Suppressor macrophage (primary cell): ENCODE measurements around the gene CARF.
A peak's percentile ranks its signal among the peaks of the same experiment; 100 is the strongest.
"Not testable (repeated sequence)": the region's sequence is repeated elsewhere in the genome, so short reads cannot be mapped to it uniquely, and the experiment has no call there.

Source experiments
- DNase-seq, 4 experiments: peaks; one replicate each; pipeline ENCODE4 v3.0.0-alpha.2; 2020 to 2022
- total RNA-seq, 17 experiments: gene quantifications; one replicate each; lab custom pipeline; 2026; ENCODE audit warnings: mixed read lengths in 6 of 17, inconsistent platforms in 3 of 17; lab: John Stamatoyannopoulos, UW

The CARF gene, protein sequence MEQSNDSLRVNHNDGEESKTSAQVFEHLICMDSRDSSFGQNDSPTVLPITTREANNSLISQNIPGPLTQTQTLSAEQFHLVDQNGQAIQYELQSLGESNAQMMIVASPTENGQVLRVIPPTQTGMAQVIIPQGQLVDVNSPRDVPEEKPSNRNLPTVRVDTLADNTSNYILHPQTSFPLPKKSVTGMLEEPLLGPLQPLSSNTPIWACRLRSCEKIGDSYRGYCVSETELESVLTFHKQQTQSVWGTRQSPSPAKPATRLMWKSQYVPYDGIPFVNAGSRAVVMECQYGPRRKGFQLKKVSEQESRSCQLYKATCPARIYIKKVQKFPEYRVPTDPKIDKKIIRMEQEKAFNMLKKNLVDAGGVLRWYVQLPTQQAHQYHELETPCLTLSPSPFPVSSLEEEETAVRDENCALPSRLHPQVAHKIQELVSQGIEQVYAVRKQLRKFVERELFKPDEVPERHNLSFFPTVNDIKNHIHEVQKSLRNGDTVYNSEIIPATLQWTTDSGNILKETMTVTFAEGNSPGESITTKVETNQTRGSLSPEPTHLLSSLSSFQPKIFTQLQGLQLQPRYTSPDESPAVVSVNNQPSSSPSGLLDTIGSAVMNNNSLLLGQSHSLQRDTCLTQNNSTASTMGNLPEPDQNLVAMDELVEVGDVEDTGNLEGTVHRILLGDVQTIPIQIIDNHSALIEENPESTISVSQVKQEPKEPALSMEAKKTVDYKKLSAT
- 1.7 to 10.7 (median 5.6) reads per million in 17 experiments for total RNA-seq

DNA sequence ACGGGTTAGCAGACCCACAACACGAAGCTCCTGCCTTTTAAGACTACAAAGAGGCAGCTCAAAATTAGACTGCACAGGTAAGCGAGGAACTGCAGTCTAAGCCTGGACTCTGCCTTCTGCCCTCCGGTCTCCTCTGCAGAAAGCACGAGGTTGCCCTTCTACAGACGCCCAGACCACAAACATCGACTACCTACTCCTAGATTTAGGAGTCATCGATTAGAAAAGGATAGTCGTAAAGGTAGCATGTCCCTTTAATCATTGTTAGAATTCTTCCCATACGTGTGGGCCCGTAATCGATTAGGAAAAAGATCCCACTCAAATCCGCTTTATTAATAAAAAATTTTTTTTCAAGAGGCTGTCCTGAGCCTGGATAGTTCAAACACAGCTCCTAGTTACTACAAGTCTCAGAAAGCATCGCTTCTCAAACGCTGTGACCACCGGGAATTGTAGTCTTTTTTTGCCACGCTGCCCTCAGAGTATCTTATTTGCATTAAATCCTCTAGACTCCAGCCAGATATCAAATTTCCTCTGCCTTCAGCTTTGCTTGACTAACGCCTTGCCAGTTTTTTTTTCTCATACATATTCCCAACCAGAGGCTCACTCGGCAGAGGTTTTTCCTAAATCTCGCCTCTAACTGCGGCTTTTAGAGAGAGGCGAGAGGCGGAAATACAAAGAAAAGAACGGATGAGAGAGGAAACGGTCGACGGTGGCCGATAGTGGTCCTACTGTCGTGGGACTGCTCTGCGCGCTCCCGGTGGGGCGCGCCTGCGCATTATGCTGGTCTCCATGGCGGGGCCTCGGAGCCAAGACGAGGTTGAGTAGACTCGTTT lies at the start of gene CARF, which contains the start of gene WDR12:
Gene CARF (plus strand): TSS at position 764 of the 830 bp plus-strand sequence. CDS start 29,628 bp downstream, outside the sequence.
Gene WDR12 (minus strand): TSS at position 162 of the 830 bp plus-strand sequence. CDS start 197 bp downstream, outside the sequence.
- DNase-seq = peak; percentile 94 to 97 (median 96)

DNA sequence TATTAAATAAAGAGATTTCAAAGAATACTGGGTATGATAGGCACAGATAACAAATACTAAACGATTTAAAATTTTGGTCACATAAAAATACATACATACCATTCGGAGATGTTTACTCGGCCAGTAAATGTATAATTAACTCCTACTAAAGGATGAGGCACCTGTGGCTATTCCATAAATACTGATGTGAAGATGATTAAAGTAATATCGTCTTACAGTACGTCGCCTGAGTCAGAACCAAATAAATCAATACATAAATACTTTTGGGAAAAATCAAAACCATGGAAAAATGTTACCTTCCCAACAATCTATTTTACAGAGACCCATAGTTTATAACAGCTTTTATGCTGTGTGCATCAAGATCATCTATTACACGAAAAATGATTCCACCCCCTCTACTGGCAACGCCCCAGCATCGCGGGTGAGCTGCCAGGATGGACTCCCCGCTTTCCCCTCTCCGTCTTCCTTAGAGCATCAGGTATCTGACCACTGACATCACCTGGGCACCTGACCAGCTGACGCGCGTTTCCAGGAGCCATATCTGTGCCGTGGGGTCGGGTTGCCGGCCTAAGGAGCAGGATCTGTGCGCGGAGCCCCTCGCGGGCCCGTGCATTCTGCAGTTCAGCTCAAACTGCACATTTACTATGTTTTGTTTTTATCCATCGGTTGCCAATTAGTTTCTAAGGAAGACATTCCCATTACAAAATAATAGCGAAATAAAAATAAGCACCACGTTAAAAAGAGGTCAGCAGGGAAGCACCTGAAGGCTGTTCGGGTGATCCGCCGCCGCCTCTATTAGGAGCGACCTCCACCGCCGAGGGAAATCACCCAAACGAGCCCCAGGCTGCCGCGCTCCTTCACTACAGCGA lies 41.4 kb upstream of the CARF start:
- DNase-seq = peak; percentile 57 to 69 (median 63)

DNA sequence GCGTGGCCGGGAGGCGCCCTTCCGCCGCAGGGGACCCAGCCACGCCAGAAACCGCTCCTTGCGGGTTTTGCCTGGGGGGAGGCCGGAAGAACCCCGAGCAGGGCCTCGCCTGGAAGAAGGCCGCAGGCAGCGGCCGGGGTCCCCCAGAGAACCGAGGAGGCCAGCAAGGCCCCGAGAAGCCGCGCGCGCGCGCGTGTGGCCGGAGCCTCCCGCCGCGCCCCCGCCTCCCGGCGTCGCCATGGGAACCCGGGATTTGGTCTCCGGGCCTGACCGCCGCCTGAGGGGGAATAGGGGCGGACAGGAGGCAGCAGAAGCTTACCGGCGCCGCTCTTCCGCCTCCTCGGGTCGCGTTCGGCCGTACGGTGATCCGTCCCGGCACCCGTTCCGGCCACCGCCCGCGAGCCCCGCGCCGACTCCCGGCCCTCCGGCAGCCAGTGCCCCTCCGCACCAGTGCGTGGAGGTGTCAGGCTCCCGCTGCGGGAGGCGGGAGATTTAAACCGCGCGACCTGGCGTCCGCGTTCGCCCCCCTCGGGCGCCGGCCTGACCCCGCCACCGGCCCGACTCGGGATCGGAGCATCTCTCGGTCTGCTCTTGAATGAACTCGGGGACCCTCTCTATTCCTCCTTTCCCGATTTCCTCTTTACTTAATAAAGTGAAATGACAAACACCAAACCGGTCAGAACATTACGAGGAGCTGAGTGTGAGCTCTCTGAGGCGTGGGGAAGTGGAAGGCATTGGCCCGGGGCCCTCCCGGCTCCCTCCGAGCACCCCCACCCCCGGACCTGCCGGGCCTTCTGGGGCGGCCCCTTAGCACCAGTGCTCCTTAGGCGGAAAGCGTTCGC lies 40.6 kb upstream of the CARF start, which contains the start of gene ICA1L:
Gene ICA1L (minus strand): TSS at position 467 of the 842 bp plus-strand sequence. CDS start 42,757 bp downstream, outside the sequence.
- peak; percentile 42 to 79 (median 60) for DNase-seq

DNA sequence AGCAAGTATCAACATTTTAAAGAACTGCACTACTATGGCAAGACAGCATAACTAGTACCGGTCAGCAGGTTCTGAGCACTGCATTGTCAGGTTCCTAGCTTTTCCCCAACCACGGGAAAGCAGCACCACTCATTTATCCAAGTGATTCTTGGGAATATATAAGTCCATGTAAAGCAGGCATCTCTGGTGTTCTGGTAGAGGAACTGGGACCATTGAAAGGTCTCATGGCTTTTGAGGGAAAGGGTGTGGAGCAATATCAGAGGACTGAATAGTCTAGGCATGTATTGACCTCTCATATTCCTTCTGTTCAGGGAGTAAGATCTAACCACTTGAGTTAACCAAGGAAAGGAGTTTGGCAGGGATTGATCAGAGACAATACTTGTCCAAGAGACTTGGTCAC lies 34.4 kb upstream of the CARF start:
- no peak for DNase-seq

DNA sequence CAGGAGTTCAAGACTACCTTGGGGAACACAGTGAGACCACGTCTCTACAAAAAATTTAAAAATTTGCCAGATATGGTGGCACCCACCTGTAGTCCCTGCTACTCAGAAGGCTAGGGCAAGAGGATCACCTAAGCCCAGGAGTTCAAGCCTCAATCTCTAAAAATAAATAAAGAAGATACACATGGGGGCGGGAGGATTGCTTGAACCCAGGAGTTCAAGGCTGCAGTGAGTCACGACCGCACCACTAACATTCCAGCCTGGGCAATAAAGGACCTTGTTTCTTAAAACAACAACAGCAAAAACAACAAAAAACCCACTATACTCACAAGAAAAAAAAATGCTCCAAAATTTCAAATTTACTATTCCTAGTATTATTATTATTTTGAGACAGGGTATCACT lies 30.5 kb upstream of the CARF start:
- DNase-seq = no peak

DNA sequence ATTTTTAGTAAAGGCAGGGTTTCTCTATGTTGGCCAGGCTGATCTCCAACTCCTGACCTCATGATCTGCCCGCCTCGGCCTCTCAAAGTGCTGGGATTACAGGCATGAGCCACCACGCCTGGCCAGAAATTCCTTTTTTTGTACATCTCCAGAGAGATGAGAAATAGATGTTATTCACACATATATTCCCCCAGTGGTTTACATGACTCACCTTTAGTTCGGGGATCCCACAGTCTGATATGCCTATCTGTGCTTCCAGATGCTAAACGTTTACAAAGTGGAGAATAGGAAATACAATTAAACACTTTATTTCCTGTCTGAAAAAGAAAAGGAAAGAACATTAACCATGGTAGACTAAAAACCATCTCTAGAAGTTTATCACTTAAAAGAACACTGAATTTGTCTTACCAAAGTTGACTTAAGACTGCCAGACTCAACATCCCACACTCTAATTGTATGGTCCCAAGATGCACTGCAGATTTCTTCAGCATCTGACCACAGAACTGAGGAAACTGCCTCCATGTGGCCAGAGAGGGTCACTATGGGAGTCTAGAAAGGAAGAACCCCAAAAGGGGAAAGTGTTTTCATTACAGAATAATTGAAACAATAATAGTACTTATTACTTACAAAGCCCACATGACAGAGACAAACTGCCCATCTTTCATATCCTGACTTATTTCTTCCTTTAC lies 27.9 kb upstream of the CARF start:
- peak in 3 of 4 experiments; percentile 9 to 16 (median 12) for DNase-seq

DNA sequence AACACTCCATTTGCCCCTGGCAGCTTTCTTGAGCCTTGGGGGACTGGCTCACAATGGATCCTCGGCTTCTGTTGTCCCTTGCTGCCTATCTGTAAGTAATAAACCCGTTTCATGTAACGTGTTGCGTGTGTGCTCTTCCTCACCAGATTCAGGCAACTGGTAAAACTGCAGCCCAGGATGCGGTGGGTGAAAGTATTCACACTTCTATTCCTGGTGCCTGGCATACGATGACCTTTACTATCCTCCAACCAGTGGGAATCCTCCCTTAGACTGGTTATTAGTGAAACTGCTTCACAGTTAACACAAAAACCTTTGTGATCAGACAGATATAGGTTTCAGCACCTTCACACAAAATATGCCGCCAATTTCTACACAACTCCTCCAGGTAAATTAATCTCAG lies 26.9 kb upstream of the CARF start:
- no peak for DNase-seq

DNA sequence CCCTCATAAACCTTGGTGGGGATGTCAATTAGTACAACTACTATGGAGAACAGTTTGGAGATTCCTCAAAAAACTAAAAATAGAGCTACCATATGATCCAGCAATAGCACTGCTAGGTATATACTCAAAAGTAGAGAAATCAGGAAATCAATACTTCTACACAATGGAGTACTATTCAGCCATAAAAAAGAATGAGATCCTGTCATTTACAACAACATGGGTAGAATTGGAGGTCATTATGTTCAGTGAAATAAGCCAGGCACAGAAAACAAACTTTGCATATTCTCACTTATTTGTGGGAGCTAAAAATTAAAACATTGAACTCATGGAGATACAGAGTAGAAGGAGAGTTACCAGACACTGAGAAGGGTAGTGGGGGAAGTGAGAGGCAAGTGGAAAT lies 6.6 kb upstream of the CARF start:
- DNase-seq = not testable (repeated sequence)

DNA sequence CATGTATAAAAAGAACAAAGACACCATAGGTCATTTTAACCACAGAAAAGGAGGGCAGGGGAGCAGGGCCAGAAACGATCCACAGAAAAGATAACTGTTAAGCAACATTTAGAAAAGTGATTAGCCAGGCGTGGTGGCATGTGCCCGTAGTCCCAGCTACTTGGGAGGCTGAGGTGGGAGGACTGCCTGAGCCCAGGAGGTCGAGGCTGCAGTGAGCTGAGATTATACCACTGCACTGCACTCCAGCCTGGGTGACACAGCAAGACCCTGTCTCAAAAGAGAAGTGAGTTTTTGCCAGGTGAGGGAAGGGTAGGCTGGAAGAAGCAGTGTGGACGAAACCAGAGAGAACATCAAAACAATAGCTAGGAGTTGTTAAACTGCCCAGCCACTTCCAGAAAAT lies 3.9 kb upstream of the CARF start:
- DNase-seq = no peak

DNA sequence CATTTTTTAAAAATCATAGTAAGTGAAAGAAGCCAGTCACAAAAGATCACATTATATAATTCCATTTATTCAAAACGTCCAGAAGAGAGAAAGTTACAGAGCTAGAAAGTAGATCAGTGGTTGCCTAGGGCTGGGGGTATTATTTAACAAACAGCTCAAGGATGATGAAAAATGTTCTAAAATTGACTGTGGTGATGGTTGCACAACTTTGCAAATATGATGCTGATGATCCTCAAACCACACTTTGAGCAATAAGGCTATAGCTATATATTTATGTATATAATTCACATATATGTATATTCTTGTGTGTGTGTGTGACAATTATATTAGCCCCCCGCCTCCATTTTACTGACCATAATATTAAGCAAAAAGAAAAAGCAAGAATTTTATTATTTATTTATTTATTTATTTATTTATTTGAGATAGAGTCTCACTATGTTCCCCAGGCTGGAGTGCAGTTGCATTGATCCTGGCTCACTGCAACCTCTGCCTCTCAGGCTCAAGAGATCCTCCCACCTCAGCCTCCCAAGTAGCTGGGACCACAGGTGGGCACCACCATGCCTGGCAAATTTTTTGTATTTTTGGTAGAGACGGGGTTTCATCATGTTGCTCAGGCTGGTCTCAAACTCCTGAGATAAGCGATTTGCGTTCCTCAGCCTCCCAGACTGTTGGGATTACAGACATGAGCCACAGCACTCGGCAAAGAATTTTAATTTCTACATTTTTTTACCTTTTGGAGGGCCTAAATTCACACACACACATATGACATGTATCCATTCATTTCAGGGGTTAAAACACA lies 2.5 kb upstream of the CARF start:
- DNase-seq = peak in 1 of 4 experiments; percentile 18

DNA sequence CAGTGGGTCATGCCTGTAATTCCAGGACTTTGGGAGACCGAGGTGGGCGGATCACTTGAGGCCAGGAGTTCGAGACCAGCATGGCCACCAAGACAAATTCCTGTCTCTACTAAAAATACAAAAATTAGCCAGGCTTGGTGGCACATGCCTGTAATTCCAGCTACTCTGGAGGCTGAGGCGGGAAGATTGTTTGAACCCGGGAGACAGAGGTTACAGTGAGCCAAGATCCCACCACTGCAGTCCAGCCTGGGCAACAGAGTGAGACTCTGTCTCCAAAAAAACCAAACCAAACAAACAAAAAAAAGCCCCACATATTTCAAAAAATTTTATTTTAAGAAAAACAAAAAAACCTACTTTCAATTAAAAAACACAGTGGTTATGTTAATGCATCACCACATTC lies 1.8 kb upstream of the CARF start:
- not testable (repeated sequence) for DNase-seq

DNA sequence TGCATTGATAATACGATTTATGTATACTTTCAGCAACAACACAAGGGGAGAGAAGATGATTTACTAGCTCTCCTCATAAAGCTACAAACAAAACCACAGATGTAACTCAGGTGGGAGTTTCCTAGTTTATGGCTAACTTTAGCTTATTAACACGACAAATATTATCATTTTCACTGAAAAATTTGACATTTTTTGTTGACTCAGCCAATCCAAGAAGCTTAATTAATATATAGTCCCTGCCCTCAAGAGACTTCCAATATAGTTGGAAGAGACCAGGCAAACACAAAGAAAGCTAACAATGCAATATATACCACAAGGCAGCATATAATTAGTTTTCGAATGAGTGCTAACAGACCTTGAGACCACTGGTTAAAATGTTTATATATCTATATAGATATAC lies 1.4 kb upstream of the CARF start:
- DNase-seq = no peak

DNA sequence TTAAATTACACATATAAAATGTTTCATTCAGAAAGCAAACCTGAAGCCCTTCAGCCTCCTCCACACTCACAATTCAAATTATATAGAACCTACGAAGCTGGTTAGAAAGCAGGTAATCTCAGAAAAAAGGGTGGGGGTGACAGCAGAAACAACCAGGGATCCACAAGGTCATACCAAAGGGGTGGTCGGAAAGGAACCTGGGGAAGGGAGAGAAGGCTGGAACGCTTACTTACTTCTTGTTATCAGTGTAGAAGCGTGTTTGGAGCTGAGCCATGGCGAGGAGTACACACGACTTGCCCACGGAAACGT lies 918 bp upstream of the CARF start:
- DNase-seq = no peak

DNA sequence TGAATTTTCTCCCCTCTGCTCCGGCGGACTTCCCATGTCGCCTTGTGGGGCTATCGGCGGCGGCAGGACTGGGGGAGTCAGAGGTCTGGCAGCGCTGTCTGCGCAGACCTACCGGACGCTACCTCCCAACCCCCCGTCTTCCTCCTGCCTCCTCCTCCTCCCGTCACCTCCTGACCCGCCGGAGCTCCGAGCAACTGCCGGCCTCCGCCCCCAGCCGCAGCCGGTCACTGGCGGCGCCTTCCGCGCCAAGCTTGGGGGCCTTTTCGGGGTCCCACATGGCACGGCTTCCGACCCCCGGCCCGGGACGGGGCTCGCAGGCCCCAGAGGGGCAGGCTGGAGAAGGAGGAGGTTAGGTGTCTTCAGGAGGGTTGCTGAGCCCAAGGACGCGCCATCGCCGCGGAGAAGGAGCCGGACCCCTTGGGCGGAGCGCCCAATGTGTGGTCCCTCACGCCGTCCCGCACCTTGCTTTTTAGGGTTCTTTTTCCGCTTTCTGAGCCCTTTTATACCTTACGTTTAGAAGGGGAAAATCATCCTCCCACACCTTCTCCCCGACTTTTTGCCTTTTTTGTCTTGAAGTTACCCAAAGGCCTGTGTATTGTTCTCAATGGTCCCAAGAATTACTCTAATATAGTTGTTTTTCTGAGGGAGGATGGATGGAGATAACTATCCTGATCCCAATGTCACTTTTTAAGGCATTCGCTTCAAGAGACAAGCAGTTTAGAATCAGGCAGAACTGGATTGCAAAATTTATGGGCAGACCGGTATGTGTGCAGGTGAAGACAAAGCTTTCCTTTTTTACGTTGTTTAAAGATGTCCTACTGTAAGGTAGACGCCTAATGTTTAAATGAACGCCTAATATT lies 497 bp downstream of the CARF start:
- peak in 1 of 4 experiments; percentile 29 for DNase-seq

DNA sequence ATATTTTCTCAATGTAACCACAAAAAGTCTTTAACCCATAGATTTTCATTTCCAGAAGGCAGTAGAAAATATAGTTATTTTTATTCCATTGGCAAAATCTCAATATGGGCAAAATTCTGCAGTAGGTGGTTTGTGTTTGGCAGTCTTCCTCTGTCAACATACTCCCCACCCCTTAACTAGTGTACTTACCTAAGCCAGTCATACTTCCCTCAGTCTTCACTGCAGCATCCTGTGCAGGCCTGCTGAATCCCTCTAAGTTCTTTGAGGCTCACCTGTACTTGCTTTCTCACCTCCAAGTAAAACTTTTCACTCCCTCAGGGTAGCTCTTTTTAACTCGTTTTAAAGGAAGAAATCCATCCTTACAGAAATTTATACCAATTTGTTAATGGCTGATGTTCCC lies 6.8 kb downstream of the CARF start:
- no peak for DNase-seq

DNA sequence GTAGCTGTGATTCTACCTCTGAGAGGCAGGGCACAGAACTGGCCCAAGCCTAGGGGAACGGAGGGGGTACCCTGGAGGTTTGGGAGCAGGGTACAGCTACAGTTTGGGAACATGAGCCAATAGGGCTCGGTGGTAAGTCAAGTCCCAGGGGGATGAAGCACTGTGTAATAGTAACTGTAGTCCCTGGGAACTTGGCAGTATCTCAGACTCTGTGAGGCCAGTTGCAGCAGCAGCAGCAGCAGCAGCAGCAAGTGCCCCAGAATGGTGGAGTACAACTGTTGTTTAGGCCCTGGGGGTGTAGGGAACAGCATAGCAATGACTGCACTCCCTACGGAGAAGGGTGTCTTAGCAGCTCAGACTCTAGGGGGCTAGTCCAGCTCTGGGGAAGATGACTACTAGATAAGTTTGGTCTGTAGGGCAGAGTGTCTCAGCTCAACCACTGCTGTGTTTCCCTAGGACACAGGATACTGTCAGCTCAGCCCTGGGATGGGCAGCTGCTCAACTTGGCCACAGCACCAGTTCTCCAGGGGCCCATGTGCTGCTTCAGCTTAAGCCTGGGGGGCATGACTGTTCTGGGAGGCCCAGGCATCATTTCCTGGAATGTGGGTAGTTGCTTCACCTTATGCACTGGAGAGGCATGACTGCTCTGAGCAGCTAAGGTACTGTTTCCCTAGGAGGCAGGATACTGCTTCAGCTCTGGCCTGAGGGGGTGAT lies 20.5 kb downstream of the CARF start:
- DNase-seq = no peak

DNA sequence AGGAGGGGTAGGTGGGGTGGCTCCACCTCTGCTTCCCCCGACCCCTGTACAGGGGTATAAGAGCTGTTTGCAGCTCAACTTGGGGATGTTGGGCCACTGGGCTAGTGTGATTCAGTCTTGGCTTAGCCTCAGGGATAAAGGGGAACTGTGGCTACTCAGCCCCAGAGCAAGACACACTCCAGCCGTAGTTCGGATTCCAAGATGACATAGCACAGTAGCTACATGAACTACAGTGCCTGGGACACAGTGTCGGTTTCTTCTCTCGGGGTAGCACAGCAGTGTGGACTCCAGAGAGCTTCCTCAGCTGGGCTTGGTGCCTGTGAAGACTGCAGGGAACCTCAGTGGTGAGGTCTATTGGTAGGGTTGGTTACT lies 21.1 kb downstream of the CARF start:
- no peak for DNase-seq

DNA sequence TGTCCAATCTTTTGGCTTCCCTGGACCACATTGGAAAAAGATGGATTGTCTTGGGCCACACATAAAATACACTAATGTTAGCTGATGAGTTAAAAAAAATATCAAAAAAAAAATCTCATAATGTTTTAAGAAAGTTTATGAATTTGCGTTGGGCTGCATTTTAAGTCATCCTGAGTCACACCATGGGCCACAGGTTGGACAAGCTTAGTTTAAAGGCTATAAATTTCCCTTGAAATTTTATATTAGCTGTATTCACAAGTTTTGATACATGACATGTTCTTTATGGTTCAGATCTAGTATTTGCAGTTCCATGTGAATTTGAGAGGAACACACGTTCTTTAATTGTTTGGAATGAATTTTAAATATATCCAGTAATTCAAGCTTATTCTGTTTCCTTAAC lies 21.9 kb downstream of the CARF start:
- no peak for DNase-seq
